GM12878 (cell line): ENCODE measurements around the gene RAB15.

Experiments used
- ETV6 ChIP-seq, 2 experiments: fragments of 450-650 bp in 1 of 2; IDR thresholded peaks in 1 of 2; conservative IDR thresholded peaks in 1 of 2; 2 replicates each; pipeline ENCODE4 v1.6.1; 2014; ENCODE audit warnings: antibody characterized with exemption in 1 of 2, borderline replicate concordance in 1 of 2, low read depth in 1 of 2, mild to moderate bottlenecking in 1 of 2, moderate library complexity in 1 of 2
- JUND ChIP-seq: IDR thresholded peaks from 2 replicates; pipeline ENCODE4 v1.6.1; 2012; ENCODE audit warnings: low read depth, mild to moderate bottlenecking, low read length, improper control_type of control experiment, moderate library complexity
- POLR2A ChIP-seq: IDR thresholded peaks from 2 replicates; pipeline ENCODE4 v1.6.1; 2011; ENCODE audit warnings: low read depth, mild to moderate bottlenecking, low read length
- SKIL ChIP-seq: fragments of 450-650 bp; IDR thresholded peaks from 2 replicates; pipeline ENCODE4 v1.6.1; 2017; ENCODE audit warnings: mild to moderate bottlenecking, low read depth, inconsistent platforms; ENCODE audit not compliant: poor library complexity, severe bottlenecking
- ZBTB11 ChIP-seq: fragments of 450-650 bp; formaldehyde crosslinking; IDR thresholded peaks from 2 replicates; pipeline ENCODE4 v1.5.0; 2022; ENCODE audit warnings: mild to moderate bottlenecking, missing genetic modification characterization
- TF ChIP-seq, protein P1 (sequence below), 3 experiments: IDR thresholded peaks in 2 of 3; conservative IDR thresholded peaks in 1 of 3; 2 replicates each; pipeline ENCODE4 v1.5.1; 2011; ENCODE audit warnings: low read depth in 3 of 3, low read length in 3 of 3, mild to moderate bottlenecking in 3 of 3, control low read depth in 2 of 3, moderate library complexity in 2 of 3, inconsistent platforms in 1 of 3, mixed read lengths in 1 of 3; ENCODE audit not compliant: control insufficient read depth in 2 of 3, insufficient read depth in 1 of 3; ENCODE audit errors: extremely low read depth in 1 of 3

GRCh38 chr14:64947710-64948611, 24.2 kb downstream of the RAB15 start:
- TF ChIP-seq ZBTB11 = no peak
- TF ChIP-seq, protein P1, sequence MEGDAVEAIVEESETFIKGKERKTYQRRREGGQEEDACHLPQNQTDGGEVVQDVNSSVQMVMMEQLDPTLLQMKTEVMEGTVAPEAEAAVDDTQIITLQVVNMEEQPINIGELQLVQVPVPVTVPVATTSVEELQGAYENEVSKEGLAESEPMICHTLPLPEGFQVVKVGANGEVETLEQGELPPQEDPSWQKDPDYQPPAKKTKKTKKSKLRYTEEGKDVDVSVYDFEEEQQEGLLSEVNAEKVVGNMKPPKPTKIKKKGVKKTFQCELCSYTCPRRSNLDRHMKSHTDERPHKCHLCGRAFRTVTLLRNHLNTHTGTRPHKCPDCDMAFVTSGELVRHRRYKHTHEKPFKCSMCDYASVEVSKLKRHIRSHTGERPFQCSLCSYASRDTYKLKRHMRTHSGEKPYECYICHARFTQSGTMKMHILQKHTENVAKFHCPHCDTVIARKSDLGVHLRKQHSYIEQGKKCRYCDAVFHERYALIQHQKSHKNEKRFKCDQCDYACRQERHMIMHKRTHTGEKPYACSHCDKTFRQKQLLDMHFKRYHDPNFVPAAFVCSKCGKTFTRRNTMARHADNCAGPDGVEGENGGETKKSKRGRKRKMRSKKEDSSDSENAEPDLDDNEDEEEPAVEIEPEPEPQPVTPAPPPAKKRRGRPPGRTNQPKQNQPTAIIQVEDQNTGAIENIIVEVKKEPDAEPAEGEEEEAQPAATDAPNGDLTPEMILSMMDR (IDR thresholded peaks at IDR 0.05 in 2 of 3, conservative IDR thresholded peaks at IDR 0.05 in 1 of 3; ENCODE audit: control insufficient read depth in 2 of 3, extremely low read depth in 1 of 3, insufficient read depth in 1 of 3, low read depth in 3 of 3, low read length in 3 of 3) = no peak
- no peak for TF ChIP-seq JUND
- TF ChIP-seq ETV6 (conservative IDR thresholded peaks at IDR 0.05 in 1 of 2, IDR thresholded peaks at IDR 0.05 in 1 of 2; ENCODE audit: borderline replicate concordance in 1 of 2, low read depth in 1 of 2) = no peak
- no peak for TF ChIP-seq POLR2A
- TF ChIP-seq SKIL = no peak
